Hematopoietic multipotent progenitor cell treated with erythropoietin and hydrocortisone succinate and interleukin-3 and kit ligand, for 6 days (in vitro differentiated cells): Measurements from ENCODE around the gene MS4A1.
"Not testable (repeated sequence)": the region's sequence is repeated elsewhere in the genome, so short reads cannot be mapped to it uniquely, and the experiment has no call there.

Experiments used
- DNase-seq: peaks from one replicate; pipeline ENCODE4 v3.0.0-alpha.2; 2015

Gene MS4A1

DNA sequence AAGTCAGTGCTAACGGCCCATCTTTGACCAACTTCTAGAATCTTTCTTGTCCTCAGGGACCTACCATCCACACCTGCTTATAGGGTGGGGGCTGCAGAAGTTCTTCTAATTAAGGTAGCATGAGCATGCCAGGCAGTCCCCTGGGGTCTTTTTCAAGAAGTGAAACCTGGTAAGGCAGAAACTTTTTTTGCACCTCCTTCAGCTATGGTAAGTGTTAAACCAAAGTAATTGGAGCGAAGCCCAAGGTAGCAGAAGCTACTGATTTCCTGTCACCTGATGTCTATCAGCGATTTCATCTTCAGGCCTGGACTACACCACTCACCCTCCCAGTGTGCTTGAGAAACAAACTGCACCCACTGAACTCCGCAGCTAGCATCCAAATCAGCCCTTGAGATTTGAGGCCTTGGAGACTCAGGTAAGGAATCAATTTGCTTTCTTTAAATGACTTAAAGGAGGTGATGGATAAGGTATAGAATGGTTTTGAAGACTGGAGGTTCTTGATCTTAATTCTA lies at the start of gene MS4A1:
Gene MS4A1, plus strand, starts transcription at position 317 of the 512 bp plus-strand sequence. CDS start 6,528 bp downstream, outside the sequence.
- no peak for DNase-seq

DNA sequence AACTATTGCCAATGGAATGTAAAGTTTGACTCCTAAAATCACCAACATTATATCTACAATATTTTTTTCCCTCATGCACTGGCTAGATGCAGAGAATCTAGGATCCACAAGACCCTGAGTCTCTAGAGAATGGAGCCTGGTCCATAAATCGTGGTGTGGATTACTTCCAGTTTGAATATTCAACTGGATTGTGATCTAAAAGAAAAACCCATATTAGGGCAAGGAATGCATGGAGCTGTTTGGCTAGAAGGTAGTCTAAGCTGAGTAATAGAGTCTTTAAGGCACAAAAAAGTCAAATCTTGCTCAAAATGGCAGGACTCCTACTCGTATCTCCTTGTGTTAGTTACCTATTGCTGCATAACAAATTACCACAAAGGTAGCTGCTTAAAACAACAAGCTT lies 35.6 kb upstream of the MS4A1 start:
- DNase-seq, result no peak

DNA sequence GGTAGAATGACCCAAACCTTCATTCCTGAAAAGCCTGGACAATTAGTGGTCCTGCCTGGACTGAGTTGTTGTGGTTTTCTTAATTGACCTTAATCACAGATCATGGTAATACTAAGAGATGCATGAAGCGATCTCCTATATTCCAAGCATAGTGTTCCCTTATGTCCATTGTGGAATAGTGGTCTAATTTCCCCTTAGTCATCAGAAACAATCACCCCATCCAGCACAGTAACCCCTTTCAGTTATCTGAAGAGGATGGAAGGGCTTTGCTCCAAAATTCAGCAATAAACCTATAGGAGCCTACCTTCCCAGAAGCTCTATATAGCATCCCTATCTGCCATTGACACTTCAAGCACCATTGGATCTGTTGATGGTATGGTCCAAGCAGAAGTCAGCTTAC lies 33.0 kb upstream of the MS4A1 start:
- no peak for DNase-seq

GRCh38 chr11:60428517-60428916 lies 27.1 kb upstream of the MS4A1 start:
- DNase-seq, result no peak

GRCh38 chr11:60429272-60429671 lies 26.4 kb upstream of the MS4A1 start, which contains the start of gene MS4A5:
TSS of gene MS4A5 (plus strand) at chr11:60429572. CDS start at chr11:60429675, 103 bp downstream.
- DNase-seq, result no peak

GRCh38 chr11:60431251-60431650 lies 24.4 kb upstream of the MS4A1 start:
- no peak for DNase-seq

GRCh38 chr11:60433401-60433800 lies 22.2 kb upstream of the MS4A1 start:
- no peak for DNase-seq

DNA sequence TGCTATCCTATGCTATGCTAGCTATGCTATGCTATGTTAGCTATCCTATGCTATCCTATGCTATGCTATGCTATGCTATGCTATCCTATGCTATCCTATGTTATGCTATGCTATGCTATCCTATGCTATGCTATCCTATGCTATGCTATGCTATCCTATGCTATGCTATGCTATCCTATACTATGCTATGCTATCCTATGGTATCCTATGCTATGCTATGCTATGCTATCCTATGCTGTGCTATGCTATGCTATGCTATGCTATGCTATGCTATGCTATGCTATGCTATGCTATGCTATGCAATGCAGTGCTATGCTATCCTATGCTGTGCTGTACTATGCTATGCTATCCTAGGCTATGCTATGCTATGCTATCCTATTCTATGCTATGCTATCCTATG lies 8.6 kb upstream of the MS4A1 start:
- no peak for DNase-seq

DNA sequence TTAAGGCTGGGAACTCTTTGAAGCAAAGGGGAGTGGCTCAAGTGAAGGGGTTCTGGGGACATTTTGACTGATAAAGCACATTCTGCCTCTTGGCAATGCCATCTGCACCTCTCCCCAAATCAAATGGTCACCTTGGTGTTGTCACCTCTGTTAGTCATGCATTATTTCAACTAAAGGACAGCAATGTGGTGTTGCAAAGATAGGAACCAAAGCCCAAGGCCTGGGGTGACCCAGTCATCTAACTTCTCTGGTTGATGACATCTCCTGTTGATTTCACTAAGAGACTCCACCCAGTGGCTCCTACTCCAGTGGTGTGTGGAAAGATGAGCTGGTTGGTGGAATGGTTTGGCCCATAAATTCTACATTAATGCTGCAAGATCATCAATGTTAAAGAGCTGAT lies 7.8 kb upstream of the MS4A1 start:
- DNase-seq, result no peak

GRCh38 chr11:60451185-60451584 lies 4.5 kb upstream of the MS4A1 start:
- not testable (repeated sequence) for DNase-seq

GRCh38 chr11:60454212-60454611 lies 1.4 kb upstream of the MS4A1 start:
- no peak for DNase-seq

GRCh38 chr11:60457576-60457975 lies 1.9 kb downstream of the MS4A1 start:
- DNase-seq, result no peak

DNA sequence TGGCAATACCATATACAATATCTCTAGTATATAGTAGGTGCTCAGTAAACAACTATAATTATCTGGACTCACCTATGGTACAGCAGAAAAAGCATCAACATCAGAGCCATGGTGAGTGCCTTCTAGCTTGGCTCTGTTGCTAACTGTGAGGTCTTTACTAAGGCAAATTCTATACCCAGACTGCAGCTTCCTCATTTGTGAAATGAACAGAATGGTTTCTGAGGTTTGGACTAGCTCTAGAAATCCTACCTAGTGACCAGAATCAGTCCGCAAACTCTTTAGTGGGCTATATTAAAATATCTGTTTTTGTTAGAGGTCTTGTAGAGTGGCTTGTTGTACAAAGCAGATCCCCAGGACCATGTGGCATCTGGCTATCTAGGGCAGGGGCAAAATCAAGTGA lies 3.7 kb downstream of the MS4A1 start:
- DNase-seq, result no peak

GRCh38 chr11:60468829-60469228 lies 13.2 kb downstream of the MS4A1 start:
- no peak for DNase-seq

DNA sequence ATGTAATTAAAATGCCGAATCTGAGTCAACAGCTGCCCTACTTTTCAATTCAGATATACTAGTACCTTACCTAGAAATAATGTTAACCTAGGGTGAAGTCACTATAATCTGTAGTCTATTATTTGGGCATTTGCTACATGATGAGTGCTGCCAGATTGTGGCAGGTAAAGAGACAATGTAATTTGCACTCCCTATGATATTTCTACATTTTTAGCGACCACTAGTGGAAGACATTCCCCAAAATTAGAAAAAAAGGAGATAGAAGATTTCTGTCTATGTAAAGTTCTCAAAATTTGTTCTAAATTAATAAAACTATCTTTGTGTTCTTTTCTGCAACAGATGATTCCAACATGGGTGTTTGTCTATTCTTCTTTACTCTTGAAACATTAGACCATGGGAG lies 14.1 kb downstream of the MS4A1 start:
- DNase-seq, result no peak

DNA sequence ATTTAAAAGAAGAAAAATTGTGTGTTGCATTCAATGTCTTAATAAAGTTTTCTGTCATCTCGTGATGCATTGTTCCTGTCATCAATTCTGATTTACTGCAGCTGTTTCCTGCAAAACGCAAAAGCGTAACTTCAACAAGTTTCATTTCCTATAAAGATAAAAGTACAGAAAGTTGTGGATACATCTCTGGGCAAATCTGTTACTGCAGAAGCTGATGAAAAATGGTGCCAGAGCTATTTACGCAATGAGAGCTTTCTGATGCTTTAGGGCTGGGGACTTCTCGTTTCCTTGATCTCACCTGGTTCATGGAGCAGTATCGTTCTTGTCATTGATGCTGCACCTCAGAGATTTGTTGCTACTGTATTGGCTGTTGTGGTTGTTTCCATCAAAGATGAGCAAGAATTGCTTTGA lies 21.4 kb downstream of the MS4A1 start:
- no peak for DNase-seq

GRCh38 chr11:60482361-60482760 lies 26.7 kb downstream of the MS4A1 start:
- peak; percentile 51 for DNase-seq

DNA sequence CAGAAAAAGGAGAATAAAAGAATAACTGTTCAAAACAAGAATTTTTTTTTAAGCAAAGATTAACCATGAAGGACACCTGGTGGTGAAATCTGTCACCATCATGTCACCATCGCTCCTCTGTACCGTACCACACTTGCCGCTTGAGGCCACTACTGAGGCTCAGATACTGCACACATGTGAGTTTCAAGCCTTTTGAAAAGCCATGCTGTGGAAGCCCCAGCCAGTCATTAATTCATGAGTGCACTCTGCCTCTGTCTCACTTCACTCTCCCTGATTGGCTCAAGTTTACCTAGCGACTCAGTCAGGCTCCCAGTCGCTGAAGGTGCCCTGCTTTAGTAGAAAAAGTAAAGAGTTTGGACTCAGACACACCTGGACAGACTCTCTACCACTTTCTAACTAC lies 30.3 kb downstream of the MS4A1 start:
- DNase-seq, result peak; percentile 42

DNA sequence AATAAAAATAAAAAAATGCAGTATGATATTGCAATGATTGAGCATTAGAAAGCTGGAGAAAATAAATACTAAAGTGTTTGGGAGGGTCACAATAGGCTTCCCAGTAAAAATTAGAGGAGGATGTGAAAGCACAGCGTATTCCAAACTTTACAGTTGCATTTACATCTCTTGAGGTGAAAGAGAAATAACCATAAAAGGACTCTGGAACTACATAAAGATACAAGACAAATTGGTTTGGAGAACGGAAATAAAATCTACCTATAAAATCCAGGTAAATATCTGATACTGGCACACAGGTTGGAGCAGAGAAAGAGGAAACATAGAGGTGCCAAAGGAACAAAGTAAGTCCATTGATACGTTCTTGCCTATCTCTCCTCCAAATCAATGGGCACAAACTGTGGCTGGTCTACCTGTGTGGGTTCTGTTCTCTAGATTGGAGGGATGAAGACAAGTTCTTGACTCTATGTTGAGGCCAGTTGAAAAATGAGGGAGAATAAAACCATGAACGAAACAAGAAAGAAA lies 36.9 kb downstream of the MS4A1 start, which contains the start of gene MS4A12:
Gene MS4A12, plus strand, starts transcription at position 291 of the 522 bp plus-strand sequence. CDS start 4,541 bp downstream, outside the sequence.
- DNase-seq, result no peak

- DNase-seq, result no peak
Measured at GRCh38 chr11:60493454-60493853, 37.8 kb downstream of the MS4A1 start.

- no peak for DNase-seq
Measured at GRCh38 chr11:60498399-60498798, 42.8 kb downstream of the MS4A1 start.

- no peak for DNase-seq
Measured at GRCh38 chr11:60498853-60499252, 43.2 kb downstream of the MS4A1 start.

DNA sequence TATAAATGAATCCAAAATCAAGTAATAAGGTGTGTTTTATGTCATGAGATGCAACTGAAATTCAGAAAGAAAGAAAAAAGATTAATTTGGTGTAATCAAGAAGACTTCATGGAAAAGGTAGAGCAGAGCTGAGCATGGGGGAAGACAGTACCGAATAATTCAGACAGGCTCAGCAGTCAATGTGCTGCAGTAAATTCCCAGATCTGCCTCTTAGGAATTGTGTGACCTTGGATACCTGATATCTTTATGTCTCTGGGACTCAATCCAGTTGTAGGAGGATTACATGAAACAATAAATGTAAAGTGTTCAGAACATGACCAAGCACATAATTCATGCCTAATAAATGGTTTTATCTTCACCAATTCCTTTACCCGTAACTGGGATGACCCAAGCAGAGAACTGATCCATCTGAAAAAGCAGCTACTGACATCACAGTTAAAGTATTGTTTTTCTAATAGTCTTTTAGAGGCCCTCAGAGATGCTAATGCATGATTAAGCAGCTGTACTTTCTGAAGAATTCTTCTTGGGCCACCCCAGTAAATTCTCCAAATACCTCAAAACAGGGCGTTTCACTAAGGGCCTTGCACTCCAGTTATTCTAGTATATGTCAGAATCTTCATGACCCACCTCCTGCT lies 44.7 kb downstream of the MS4A1 start:
- no peak for DNase-seq

- no peak for DNase-seq
Measured at GRCh38 chr11:60502221-60502775, 46.7 kb downstream of the MS4A1 start.
